OCI-LY7 (cell line): ENCODE data around the gene RIMBP2.

ENCODE experiments used
- CTCF ChIP-seq: fragments of 200-600 bp; sonication (generic); conservative IDR thresholded peaks from 2 replicates; pipeline ENCODE4 v1.5.1; 2014; ENCODE audit warnings: mild to moderate bottlenecking, antibody characterized with exemption, low read length, moderate library complexity, mixed read lengths
- EZH2phosphoT487 ChIP-seq: fragments of 200-600 bp; sonication (generic); IDR thresholded peaks from 2 replicates; pipeline ENCODE4 v1.6.1; 2018; ENCODE audit warnings: low read depth, borderline replicate concordance, mild to moderate bottlenecking, mixed run types, antibody characterized with exemption, low read length, moderate library complexity, mixed read lengths

GRCh38 chr12:130371296-130371695, 344.8 kb downstream of the RIMBP2 start:
- TF ChIP-seq CTCF (no peak), EZH2phosphoT487 (no peak)
